ENCODE results near the gene HBG2.

GRCh38 chr11:5252192-5252918 lies 2.2 kb downstream of the HBG2 start:
- no peak for TF ChIP-seq REST (IDR thresholded peaks at IDR 0.05; ENCODE audit: borderline replicate concordance)
- no peak for TF ChIP-seq CTCF (IDR thresholded peaks at IDR 0.05; ENCODE audit: poor library complexity, severe bottlenecking)
- no peak for TF ChIP-seq TAF1 (IDR thresholded peaks at IDR 0.05; ENCODE audit: low read depth)
- no peak for TF ChIP-seq POLR2AphosphoS5 (IDR thresholded peaks at IDR 0.05)
- no peak for TF ChIP-seq EP300 (conservative IDR thresholded peaks at IDR 0.05; ENCODE audit: poor library complexity, severe bottlenecking)
- no peak for TF ChIP-seq RAD21 (conservative IDR thresholded peaks at IDR 0.05)
- TF ChIP-seq EZH2 (IDR thresholded peaks at IDR 0.05; ENCODE audit: borderline replicate concordance, insufficient read depth, low read length, poor library complexity, severe bottlenecking), result no peak
- TF ChIP-seq SMC3 (conservative IDR thresholded peaks at IDR 0.05; ENCODE audit: poor library complexity), result no peak
